Stimulated activated CD8-positive, alpha-beta memory T cell treated with anti-CD3 and anti-CD28 coated beads, Interleukin-7, amount 100 ng/mL, for 4 hours (primary cell): ENCODE measurements around the gene TFR2.
A peak's percentile ranks its signal among the peaks of the same experiment; 100 is the strongest.
"Not testable (repeated sequence)": the region's sequence is repeated elsewhere in the genome, so short reads cannot be mapped to it uniquely, and the experiment has no call there.

Experiments used
- DNase-seq, 2 donors: peaks; one replicate each; pipeline ENCODE4 v3.0.0-alpha.2; 2020; ENCODE audit warnings: low read depth in 2 of 2

The TFR2 gene

DNA sequence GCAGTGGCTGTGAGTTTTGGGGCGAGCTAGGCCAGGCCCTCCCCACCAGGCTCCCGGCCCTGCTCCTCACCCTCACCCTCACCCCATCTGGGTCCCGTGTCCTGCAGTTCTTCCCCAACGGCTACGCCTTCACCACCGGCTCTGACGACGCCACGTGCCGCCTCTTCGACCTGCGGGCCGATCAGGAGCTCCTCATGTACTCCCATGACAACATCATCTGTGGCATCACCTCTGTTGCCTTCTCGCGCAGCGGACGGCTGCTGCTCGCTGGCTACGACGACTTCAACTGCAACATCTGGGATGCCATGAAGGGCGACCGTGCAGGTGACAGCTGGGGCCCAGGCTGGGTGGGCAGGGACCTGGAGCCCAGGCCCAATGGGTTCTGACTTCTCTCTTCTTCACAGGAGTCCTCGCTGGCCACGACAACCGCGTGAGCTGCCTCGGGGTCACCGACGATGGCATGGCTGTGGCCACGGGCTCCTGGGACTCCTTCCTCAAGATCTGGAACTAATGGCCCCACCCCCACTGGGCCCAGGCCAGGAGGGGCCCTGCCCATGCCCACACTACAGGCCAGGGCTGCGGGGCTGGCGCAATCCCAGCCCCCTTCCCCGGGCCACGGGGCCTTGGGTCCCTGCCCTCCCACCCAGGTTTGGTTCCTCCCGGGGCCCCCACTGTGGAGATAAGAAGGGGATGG is 37.1 kb upstream of the TFR2 start:
- DNase-seq: no peak

DNA sequence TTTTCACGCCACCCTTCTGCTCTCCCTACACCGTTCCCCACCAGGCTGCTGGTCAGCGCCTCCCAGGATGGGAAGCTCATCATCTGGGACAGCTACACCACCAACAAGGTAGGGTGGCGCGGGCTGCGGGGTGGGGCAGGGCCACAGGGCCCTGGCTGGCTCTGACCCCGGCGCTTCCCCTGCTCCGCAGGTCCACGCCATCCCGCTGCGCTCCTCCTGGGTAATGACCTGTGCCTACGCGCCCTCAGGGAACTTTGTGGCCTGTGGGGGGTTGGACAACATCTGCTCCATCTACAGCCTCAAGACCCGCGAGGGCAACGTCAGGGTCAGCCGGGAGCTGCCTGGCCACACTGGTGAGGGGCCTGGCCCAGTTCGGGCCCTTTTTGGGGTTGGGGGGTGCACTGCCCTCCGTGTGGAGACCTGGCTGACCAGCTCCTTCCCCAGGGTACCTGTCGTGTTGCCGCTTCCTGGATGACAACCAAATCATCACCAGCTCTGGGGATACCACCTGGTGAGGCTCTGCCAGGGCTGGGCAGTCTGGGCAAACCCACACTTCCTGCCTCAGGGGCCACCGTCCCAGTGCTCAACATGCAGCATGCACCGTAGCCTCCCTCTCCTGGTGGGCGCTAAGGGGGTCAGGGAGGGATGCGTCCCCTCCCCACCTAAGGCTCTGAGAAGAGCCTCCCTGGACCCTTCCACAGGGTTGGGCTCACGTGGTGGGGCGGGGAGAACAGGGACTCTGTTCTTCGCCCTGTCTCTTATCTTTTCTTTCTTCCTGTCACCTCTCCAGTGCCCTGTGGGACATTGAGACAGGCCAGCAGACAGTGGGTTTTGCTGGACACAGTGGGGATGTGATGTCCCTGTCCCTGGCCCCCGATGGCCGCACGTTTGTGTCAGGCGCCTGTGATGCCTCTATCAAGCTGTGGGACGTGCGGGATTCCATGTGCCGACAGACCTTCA is 36.2 kb upstream of the TFR2 start:
- no peak for DNase-seq

DNA sequence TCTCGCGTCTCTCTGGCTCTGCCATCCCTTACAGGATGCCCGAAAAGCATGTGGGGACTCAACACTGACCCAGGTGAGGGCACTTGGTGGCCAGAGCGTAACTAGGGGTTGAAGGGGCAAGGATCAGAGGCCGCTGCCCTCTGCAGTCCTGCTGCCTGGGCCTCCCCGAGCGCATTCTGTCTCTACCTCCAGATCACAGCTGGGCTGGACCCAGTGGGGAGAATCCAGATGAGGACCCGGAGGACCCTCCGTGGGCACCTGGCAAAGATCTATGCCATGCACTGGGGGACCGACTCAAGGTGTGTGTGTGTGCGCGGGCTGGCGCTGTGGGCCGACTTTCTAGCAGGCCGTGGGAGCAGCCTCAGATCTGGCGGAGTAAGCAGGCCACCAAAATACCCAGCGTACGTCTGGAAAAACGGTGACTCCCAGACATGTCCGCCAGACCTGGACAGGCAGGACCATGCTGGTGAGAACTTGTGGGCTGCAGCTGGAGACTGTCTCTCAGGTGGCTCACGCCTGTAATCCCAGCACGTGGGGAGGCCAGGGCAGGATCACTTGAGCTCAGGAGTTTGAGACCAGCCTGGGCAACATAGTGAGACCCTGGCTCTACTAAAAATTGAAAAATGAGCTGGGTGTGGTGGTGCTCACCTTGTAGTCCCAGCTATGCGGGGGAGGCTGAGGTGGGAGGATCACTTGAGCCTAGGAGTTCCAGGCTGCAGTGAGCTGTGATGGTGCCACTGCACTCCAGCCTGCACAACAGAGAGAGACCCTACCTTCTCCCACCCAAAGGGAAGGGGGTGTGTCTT is 35.4 kb upstream of the TFR2 start:
- DNase-seq: no peak

GRCh38 chr7:100675581-100676350 is 34.4 kb upstream of the TFR2 start:
- DNase-seq: peak; percentile 78 to 84

GRCh38 chr7:100675105-100675451 is 33.7 kb upstream of the TFR2 start:
- peak in 1 of 2 donors; percentile 43 for DNase-seq

GRCh38 chr7:100674411-100675104 is 33.2 kb upstream of the TFR2 start:
- DNase-seq: no peak

DNA sequence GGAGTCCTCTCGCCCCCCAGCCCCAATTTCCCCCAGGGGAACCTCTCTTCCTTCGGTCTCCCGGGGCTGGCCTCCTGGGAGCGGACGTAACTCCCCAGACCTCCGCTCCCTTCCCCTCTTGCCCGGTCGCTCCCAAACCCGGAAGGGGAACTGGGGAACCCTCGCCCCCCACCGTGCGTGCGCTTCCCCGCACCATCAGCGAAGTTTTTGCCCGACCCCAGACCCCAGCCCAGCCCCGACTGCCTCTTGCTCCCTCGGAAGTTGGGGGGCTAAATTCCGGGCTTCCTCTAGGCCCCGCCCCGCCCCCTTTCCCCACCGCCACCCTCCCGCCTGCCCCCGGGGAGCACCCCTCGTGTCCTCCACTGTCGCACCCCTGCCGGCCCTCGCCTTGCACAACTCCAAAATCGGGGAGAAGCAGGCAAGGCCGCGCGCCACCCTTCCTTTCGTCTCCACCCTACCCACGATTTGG is 32.6 kb upstream of the TFR2 start:
- DNase-seq: peak in 1 of 2 donors; percentile 33

- DNase-seq: peak; percentile 96 to 97
Measured at GRCh38 chr7:100673302-100673941, 32.1 kb upstream of the TFR2 start, which contains the start of gene GNB2. Gene GNB2, plus strand, starts transcription at chr7:100673740. Its CDS starts 2,526 bp downstream, at chr7:100676266.

GRCh38 chr7:100671353-100672327 is 30.3 kb upstream of the TFR2 start:
- DNase-seq: no peak

DNA sequence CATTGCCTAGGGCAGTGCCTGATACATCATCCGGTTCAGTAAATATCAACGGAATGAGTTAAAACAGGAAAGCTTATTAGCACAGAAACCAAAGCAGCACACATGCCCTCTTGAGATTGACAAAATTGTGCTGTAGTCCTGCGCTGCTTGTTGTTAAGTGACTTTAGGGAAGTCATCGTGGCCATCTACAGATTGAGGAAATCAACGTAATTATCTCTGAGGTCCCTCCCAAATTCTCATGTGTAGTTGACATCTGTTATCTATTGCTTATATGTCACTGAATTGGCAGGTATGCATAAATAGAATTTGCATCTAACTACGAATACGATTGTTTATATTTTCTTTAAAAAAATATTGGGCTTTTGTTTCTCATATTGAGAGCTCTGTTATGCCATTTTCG is 28.7 kb upstream of the TFR2 start:
- no peak for DNase-seq

GRCh38 chr7:100669106-100669505 is 27.8 kb upstream of the TFR2 start:
- DNase-seq: not testable (repeated sequence)

GRCh38 chr7:100668069-100668449 is 26.7 kb upstream of the TFR2 start:
- no peak for DNase-seq

- no peak for DNase-seq
Measured at GRCh38 chr7:100667331-100668068, 26.1 kb upstream of the TFR2 start.

GRCh38 chr7:100665168-100665726 is 23.9 kb upstream of the TFR2 start:
- DNase-seq: no peak

- DNase-seq: not testable (repeated sequence)
Measured at GRCh38 chr7:100662194-100662776, 20.9 kb upstream of the TFR2 start.

GRCh38 chr7:100655908-100656674 is 14.7 kb upstream of the TFR2 start, which contains the start of gene ACTL6B:
Gene ACTL6B, minus strand, starts transcription at chr7:100656448. Its CDS starts 94 bp downstream, at chr7:100656354.
- DNase-seq: peak in 1 of 2 donors; percentile 24
